ENCODE measurements around the gene PUM1. TPM values are rescaled to one million over a fixed set of nuclear protein-coding genes. Genes with fewer than 3 reads are reported as not detected.
A peak's percentile ranks its signal among the peaks of the same experiment; 100 is the strongest.

PUM1 gene
- total and polyA plus RNA-seq, 2 of the 8 experiments (the other 6 are each of a cell fraction or from before 2014, with no cell fraction given), result 122 to 177 TPM

DNA sequence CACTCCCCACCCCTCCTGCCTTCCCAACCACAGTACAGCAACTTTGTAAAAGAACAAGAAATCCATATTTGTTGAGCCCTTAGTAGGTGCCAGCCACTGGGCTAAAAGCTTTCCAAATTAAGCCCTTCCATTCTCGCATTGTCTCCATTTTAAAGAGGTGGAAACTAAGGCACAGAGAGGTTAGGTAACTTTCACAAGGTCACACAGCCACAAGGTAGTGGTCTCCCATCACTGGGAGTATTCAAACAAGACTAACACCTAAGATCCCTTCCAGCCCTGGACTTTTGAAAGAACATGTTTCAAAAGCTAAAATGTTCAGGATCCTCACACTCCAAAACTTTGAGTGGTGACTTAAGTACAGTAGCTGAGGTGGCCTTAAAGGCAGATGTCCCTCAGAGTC is 160.1 kb downstream of the PUM1 start:
- no peak overlapping the region for H4K5ac ChIP-seq (ENCODE audit: insufficient read length, low read depth, low read length)
- H3K79me1 ChIP-seq (ENCODE audit: low read depth, low read length), result peaks cover 7% of the 10 kb centered on the region
- no peak overlapping the region for H2BK12ac ChIP-seq (ENCODE audit: low read depth, low read length)
- no peak overlapping the region for H4K91ac ChIP-seq (replicated peaks; ENCODE audit: insufficient read length, low read length)
- no peak overlapping the region for H2BK120ac ChIP-seq (replicated peaks; ENCODE audit: low read depth, low read length)
- no peak overlapping the region for H3K27ac ChIP-seq (ENCODE audit: low read depth, low read length)
- no peak overlapping the region for H2AFZ ChIP-seq (ENCODE audit: low read length)
- ChIA-PET CTCF (ENCODE audit: partially characterized antibody) (interaction anchor here (0.6 to 13.1 kb wide), 10 partner anchors 9 to 186 kb away, joined by 3 to 164 read pairs (median 6); no protein-coding TSS in a partner anchor), POLR2A (ENCODE audit: partially characterized antibody) (interaction anchor here (1.0 to 4.4 kb wide), 6 partner anchors 8 to 102 kb away, joined by 3 to 30 read pairs (median 4); no protein-coding TSS in a partner anchor)
- H3K9ac ChIP-seq (replicated peaks in 1 of 4; ENCODE audit: extremely low read depth in 1 of 4, low read depth in 3 of 4, low read length in 3 of 4), result no peak overlapping the region
- H3K4me2 ChIP-seq (ENCODE audit: insufficient read depth in 1 of 2, low read depth in 2 of 2, low read length in 2 of 2), result no peak overlapping the region
- H3K79me2 ChIP-seq (ENCODE audit: control insufficient read depth in 1 of 2, insufficient read depth in 2 of 2, low read length in 2 of 2), result peaks cover 0 to 5% of the 10 kb centered on the region in 2 experiments; a peak in 1 of 4 replicates
- peaks cover 7 to 40% (median 24%) of the 10 kb centered on the region in 4 experiments for H3K4me1 ChIP-seq (replicated peaks in 1 of 4; ENCODE audit: control insufficient read depth in 3 of 4, insufficient read depth in 4 of 4, low read length in 3 of 4)
- no peak overlapping the region for H3K56ac ChIP-seq (replicated peaks; ENCODE audit: insufficient read length, low read depth, low read length)
- H3K14ac ChIP-seq (ENCODE audit: insufficient read length), result no peak overlapping the region
- H2AK5ac ChIP-seq (ENCODE audit: low read depth, low read length), result peak overlapping the region; percentile 83; the same call in 1 of the 2 replicates
- FAIRE-seq (no peak), DNase-seq (ENCODE audit: low read depth in 1 of 2, low spot score in 2 of 2) (no peak)
- peaks cover 0 to 20% (median 12%) of the 10 kb centered on the region in 4 experiments; a peak in 4 of 7 replicates for H3K27me3 ChIP-seq (replicated peaks in 1 of 4; ENCODE audit: control insufficient read depth in 3 of 4, extremely low read depth in 1 of 4, insufficient read depth in 3 of 4, low read length in 3 of 4)
- WGBS, 2 experiments (ENCODE audit: extremely low coverage in 1 of 2, insufficient coverage in 1 of 2, insufficient read length in 1 of 2, insufficient replicate concordance in 2 of 2, low coverage in 1 of 2, low lambda C conversion rate in 2 of 2, missing lambda C conversion rate in 1 of 2), result 90% methylated on average over 1 of the region's 1 CpG; no CpG with 5 or more reads in 1 of the 2 experiments
- peaks cover 13 to 18% of the 10 kb centered on the region in 2 experiments for H4K20me1 ChIP-seq (replicated peaks in 1 of 2; ENCODE audit: control insufficient read depth in 1 of 2, insufficient read depth in 2 of 2, low read length in 2 of 2)
- H3K23ac ChIP-seq (ENCODE audit: insufficient read length), result no peak overlapping the region
- H4K8ac ChIP-seq (ENCODE audit: extremely low read depth, insufficient read depth, low read length), result no peak overlapping the region
- no peak overlapping the region for H3K18ac ChIP-seq (ENCODE audit: extremely low read depth, low read length)
- H2BK5ac ChIP-seq (ENCODE audit: low read depth, low read length), result no peak overlapping the region
- no peak overlapping the region; the same call in 1 of the 2 replicates for H2BK15ac ChIP-seq (ENCODE audit: low read length)
- no peak overlapping the region for H3K4me3 ChIP-seq (ENCODE audit: extremely low read depth in 1 of 4, insufficient read depth in 2 of 4, low read depth in 3 of 4, low read length in 4 of 4)
- no peaks in the 10 kb centered on the region for H3K36me3 ChIP-seq (ENCODE audit: control insufficient read depth in 2 of 4, insufficient read depth in 4 of 4, low read length in 3 of 4)
- peak; percentile 73 for TF ChIP-seq KDM1A (IDR thresholded peaks at IDR 0.05; ENCODE audit: borderline replicate concordance, low read length)
- no peak for TF ChIP-seq MAFK (IDR thresholded peaks at IDR 0.05; ENCODE audit: low read depth, low read length)
- no peak for TF ChIP-seq POU5F1 (IDR thresholded peaks at IDR 0.05; ENCODE audit: low read depth, low read length)
- no peaks in the 10 kb centered on the region for H3K9me3 ChIP-seq (ENCODE audit: insufficient read depth in 2 of 2, low read depth in 1 of 2, low read length in 1 of 2)
- peaks cover 7% of the 10 kb centered on the region; the same call in 1 of the 2 replicates for H3K23me2 ChIP-seq (ENCODE audit: low read depth, low read length)
- H2BK20ac ChIP-seq (ENCODE audit: low read length), result no peak overlapping the region
- no peak overlapping the region for H3K4ac ChIP-seq (replicated peaks; ENCODE audit: insufficient read length, low read depth, low read length)

All from H1 (cell line).